Stimulated activated CD4-positive, alpha-beta T cell treated with anti-CD3 and anti-CD28 coated beads, Interleukin-2, amount 100 ng/mL, for 24 hours (primary cell): Measurements from ENCODE around the gene HELZ.
"Not testable (repeated sequence)": the region's sequence is repeated elsewhere in the genome, so short reads cannot be mapped to it uniquely, and the experiment has no call there.

Source experiments
- DNase-seq, 2 donors: peaks; one replicate each; pipeline ENCODE4 v3.0.0-alpha.2; 2020

The HELZ gene

GRCh38 chr17:67044016-67044772 is 200.8 kb downstream of the HELZ start, which contains the start of gene CACNG1:
Gene CACNG1 (plus strand): TSS chr17:67044554. CDS start chr17:67044661, 107 bp downstream.
- DNase-seq: no peak

- DNase-seq: no peak
Observed at GRCh38 chr17:67043283-67043682, 201.7 kb downstream of the HELZ start.

GRCh38 chr17:67041941-67042899 is 202.8 kb downstream of the HELZ start:
- no peak for DNase-seq

GRCh38 chr17:67041531-67041930 is 203.5 kb downstream of the HELZ start:
- DNase-seq: no peak

GRCh38 chr17:67041119-67041518 is 203.9 kb downstream of the HELZ start:
- not testable (repeated sequence) for DNase-seq

- DNase-seq: no peak
Observed at GRCh38 chr17:67040652-67041051, 204.3 kb downstream of the HELZ start.

- DNase-seq: no peak
Observed at GRCh38 chr17:67038861-67039365, 206.1 kb downstream of the HELZ start.

- no peak for DNase-seq
Observed at GRCh38 chr17:67035131-67036083, 209.6 kb downstream of the HELZ start.

- no peak for DNase-seq
Observed at GRCh38 chr17:67033613-67034012, 211.4 kb downstream of the HELZ start.

- DNase-seq: no peak
Observed at GRCh38 chr17:67032985-67033384, 212.0 kb downstream of the HELZ start.

- DNase-seq: no peak
Observed at GRCh38 chr17:67032382-67032781, 212.6 kb downstream of the HELZ start.

- no peak for DNase-seq
Observed at GRCh38 chr17:67030641-67031040, 214.4 kb downstream of the HELZ start.

- no peak for DNase-seq
Observed at GRCh38 chr17:67027031-67027628, 217.9 kb downstream of the HELZ start.

- no peak for DNase-seq
Observed at GRCh38 chr17:67026341-67026740, 218.7 kb downstream of the HELZ start.

- DNase-seq: no peak
Observed at GRCh38 chr17:67025216-67025792, 219.7 kb downstream of the HELZ start.

- no peak for DNase-seq
Observed at GRCh38 chr17:67024736-67025135, 220.3 kb downstream of the HELZ start.

- no peak for DNase-seq
Observed at GRCh38 chr17:67022451-67022810, 222.6 kb downstream of the HELZ start.

- no peak for DNase-seq
Observed at GRCh38 chr17:67021743-67022450, 223.1 kb downstream of the HELZ start.

- peak in 1 of 2 donors; percentile 12 for DNase-seq
Observed at GRCh38 chr17:67021196-67021595, 223.8 kb downstream of the HELZ start.
